Kidney (tissue), 14 donors: ENCODE results near the gene NINL. TPM values are rescaled to one million over a fixed set of nuclear protein-coding genes. Genes with fewer than 3 reads are reported as not detected.
A peak's percentile ranks its signal among the peaks of the same experiment; 100 is the strongest.

Experiments used
- DNase-seq, 5 donors: peaks; one replicate each; pipeline ENCODE4 v3.0.0-alpha.2; 2013 to 2020
- FAIRE-seq: peaks from 2 replicates; lab custom pipeline; 2012; peaks lifted over from hg19 to GRCh38; lab: Jason Lieb, UNC
- H3K27ac ChIP-seq, 2 donors: one replicate each; pipeline ENCODE4 v1.7.0; 2013; ENCODE audit warnings: low read depth in 2 of 2, low read length in 2 of 2, inconsistent platforms in 1 of 2
- H3K27me3 ChIP-seq: one replicate; pipeline ENCODE4 v1.7.1; 2013; ENCODE audit warnings: low read length, inconsistent platforms; ENCODE audit not compliant: control insufficient read depth, insufficient read depth
- H3K36me3 ChIP-seq, 3 donors: one replicate each; pipeline versions ENCODE4 v1.7.0 to v1.7.1; 2013; ENCODE audit warnings: low read length in 3 of 3, control low read depth in 1 of 3, inconsistent platforms in 1 of 3; ENCODE audit not compliant: insufficient read depth in 3 of 3, control insufficient read depth in 2 of 3
- H3K4me1 ChIP-seq, 3 donors: one replicate each; pipeline versions ENCODE4 v1.7.0 to v1.7.1; 2013; ENCODE audit warnings: low read length in 3 of 3, inconsistent platforms in 1 of 3, low read depth in 1 of 3; ENCODE audit not compliant: control insufficient read depth in 2 of 3, insufficient read depth in 2 of 3
- H3K4me3 ChIP-seq, 3 donors: one replicate each; pipeline versions ENCODE4 v1.7.0 to v1.8.1; 2013; ENCODE audit warnings: low read length in 3 of 3, control low read depth in 1 of 3, inconsistent platforms in 1 of 3
- H3K9ac ChIP-seq, 3 donors: one replicate each; pipeline versions ENCODE4 v1.7.0 to v1.7.1; 2013; ENCODE audit warnings: low read length in 3 of 3, control low read depth in 1 of 3, inconsistent platforms in 1 of 3
- H3K9me3 ChIP-seq, 3 donors: one replicate each; pipeline versions ENCODE4 v1.7.0 to v1.7.1; 2013; ENCODE audit warnings: low read length in 3 of 3, control low read depth in 1 of 3, inconsistent platforms in 1 of 3; ENCODE audit not compliant: control insufficient read depth in 2 of 3, insufficient read depth in 1 of 3
- CTCF ChIP-seq: IDR thresholded peaks from 3 replicates; pipeline ENCODE4 v1.5.1; 2012; ENCODE audit warnings: mild to moderate bottlenecking, moderate library complexity, borderline replicate concordance; ENCODE audit not compliant: insufficient read depth; ENCODE audit errors: extremely low read depth
- intact Hi-C: fragments of 100-400 bp; cut with DNase I; formaldehyde crosslinking; loops from one replicate; pipeline ENCODE4 v1.11.1; 2022
- polyA plus RNA-seq: library from polyadenylated mRNA; stranded (reverse); fragments of 350-450 nt; fragmentation: Illumina TruSeq; extraction: RNeasy Lipid Tissue Mini Kit (QIAGEN cat#74804); gene quantifications from one replicate; pipeline ENCODE4 v1.2.3, GENCODE V29; 2014; ENCODE audit warnings: low read depth, low replicate concordance; ENCODE audit not compliant: insufficient read depth
- total RNA-seq: library from RNA; stranded (reverse); fragmentation: NEBNext Ultra II Directional; extraction: Animal tissue kit (Norgen Biotek cat#: 25700); gene quantifications from one replicate; pipeline ENCODE4 v1.2.1, GENCODE V29; 2021
- donor health status: control.
- donor health status: control.
- donor health status: control.
- donor health status: control.
- donor health status: control.
- donor health status: DM: yes; HTN: yes; CAD: no.
- donor health status: Normal renal cell carcinoma (clear cell type).

The NINL gene
- total and polyA plus RNA-seq, 2 donors from 2014 or later: 23.4 to 25.2 TPM

DNA sequence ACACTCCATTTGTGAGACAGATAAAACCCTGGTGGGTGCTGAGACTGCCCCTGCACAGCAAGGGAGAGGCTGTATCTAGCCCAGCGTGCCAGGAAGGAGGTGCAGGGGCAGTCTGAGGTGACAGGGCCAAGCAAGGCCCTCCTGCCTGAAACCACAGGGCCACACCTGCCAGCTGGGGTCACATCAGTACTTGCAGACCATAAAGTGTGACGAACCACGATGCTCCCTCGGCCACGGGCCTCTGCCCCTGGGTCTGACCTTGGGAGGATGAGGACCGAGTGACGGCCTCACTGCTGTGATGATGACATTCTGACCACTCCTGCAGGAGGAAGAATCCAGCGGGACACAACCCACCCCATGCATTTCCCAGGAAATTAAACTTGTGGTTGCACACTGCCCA, 75.1 kb downstream of the NINL start:
- Histone ChIP-seq H3K9me3 (peaks cover 0 to 14% (median 0%) of the 10 kb centered on the region in 3 donors), H3K36me3 (peaks cover 2 to 48% (median 27%) of the 10 kb centered on the region in 3 donors), H3K27ac (no peak overlapping the region), H3K4me1 (peaks cover 0 to 13% (median 9%) of the 10 kb centered on the region in 3 donors), H3K9ac (no peak overlapping the region), H3K4me3 (no peak overlapping the region), H3K27me3 (no peaks in the 10 kb centered on the region)
- DNase-seq: peak in 1 of 5 donors; percentile 60
- TF ChIP-seq CTCF: no peak
- intact Hi-C loops: no loop called here
- no peak for FAIRE-seq

GRCh38 chr20:25509084-25509483, 76.2 kb downstream of the NINL start:
- Histone ChIP-seq H3K9me3 (peaks cover 0 to 4% (median 0%) of the 10 kb centered on the region in 3 donors), H3K9ac (no peak overlapping the region), H3K36me3 (peaks cover 2 to 44% (median 27%) of the 10 kb centered on the region in 3 donors), H3K27me3 (no peaks in the 10 kb centered on the region), H3K27ac (no peak overlapping the region), H3K4me3 (no peak overlapping the region), H3K4me1 (peaks cover 0 to 13% (median 9%) of the 10 kb centered on the region in 3 donors)
- FAIRE-seq (no peak), DNase-seq (peak in 1 of 5 donors; percentile 42)
- intact Hi-C loops: no loop called here
- no peak for TF ChIP-seq CTCF

DNA sequence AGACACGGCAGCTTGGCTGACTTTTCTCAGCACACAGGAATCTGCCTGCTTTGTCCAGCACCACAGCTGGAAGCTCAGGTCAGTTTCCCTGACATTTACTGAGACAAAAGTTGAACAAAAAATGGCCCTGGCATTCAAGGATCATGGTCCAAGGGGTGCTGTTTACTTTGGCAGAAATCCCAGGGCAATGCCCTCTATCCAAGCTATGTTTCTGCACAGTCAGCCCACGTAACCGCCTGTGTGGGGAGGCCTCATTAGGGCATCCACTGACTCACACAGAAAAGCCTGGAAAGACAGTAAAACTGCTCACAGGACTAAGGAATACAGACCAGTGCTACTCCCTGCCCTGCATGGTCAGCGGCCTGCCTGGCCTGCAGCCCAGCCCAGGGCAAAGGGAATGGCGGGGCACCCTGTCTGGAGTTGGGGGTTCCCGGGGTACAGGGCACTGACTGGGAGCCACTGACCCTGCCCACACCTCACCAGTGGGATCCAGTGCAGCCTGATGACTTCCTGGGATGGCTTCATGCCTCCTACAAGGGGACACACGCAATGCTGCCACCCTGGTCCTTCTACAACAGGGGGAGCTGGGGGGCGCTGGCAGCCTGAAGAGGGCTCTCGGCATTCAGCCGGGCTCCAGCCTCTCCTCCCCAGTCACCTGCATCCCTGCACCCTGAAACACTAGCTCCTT, 77.1 kb downstream of the NINL start:
- DNase-seq: peak in 4 of 5 donors; percentile 13 to 79 (median 42)
- H3K27ac ChIP-seq: peak overlapping the region; percentile 5 to 56
- TF ChIP-seq CTCF: no peak

More for the DNA sequence above, 77.1 kb downstream of the NINL start:
- intact Hi-C loops: no loop called here
- Histone ChIP-seq H3K4me3 (no peak overlapping the region), H3K36me3 (peaks cover 2 to 44% (median 31%) of the 10 kb centered on the region in 3 donors), H3K27me3 (no peaks in the 10 kb centered on the region), H3K9me3 (no peaks in the 10 kb centered on the region), H3K4me1 (peaks cover 0 to 13% (median 9%) of the 10 kb centered on the region in 3 donors), H3K9ac (peak overlapping the region in 1 of 3 donors; percentile 10)
- no peak for FAIRE-seq
